Keratinocyte (primary cell): Measurements from ENCODE around the gene SLC41A3. TPM values are rescaled to one million over a fixed set of nuclear protein-coding genes. Genes with fewer than 3 reads are reported as not detected.
"Not testable (repeated sequence)": the region's sequence is repeated elsewhere in the genome, so short reads cannot be mapped to it uniquely, and the experiment has no call there.

ENCODE experiments used
- DNase-seq: peaks from one replicate; pipeline ENCODE4 v3.0.0-alpha.2; 2011; ENCODE audit warnings: low read depth, missing footprints, low spot score
- FAIRE-seq: peaks from 2 replicates; lab custom pipeline; 2011; peaks lifted over from hg19 to GRCh38; lab: Jason Lieb, UNC
- H2AFZ ChIP-seq: 2 replicates; pipeline ENCODE4 v1.6.0; 2012; ENCODE audit warnings: low read length, control low read depth, inconsistent platforms; ENCODE audit not compliant: control insufficient read depth
- H3K27ac ChIP-seq: 2 replicates; pipeline ENCODE4 v1.5.1; 2011; ENCODE audit warnings: low read length; ENCODE audit not compliant: control insufficient read depth, insufficient read depth
- H3K27me3 ChIP-seq: 3 replicates; pipeline ENCODE4 v1.6.0; 2011; ENCODE audit warnings: low read length; ENCODE audit not compliant: control insufficient read depth, insufficient read depth; ENCODE audit errors: extremely low read depth
- H3K36me3 ChIP-seq, 2 experiments: 2 replicates in 1 of 2; 3 replicates in 1 of 2; pipeline ENCODE4 v1.5.1; 2011; ENCODE audit warnings: low read length in 2 of 2, mild to moderate bottlenecking in 1 of 2; ENCODE audit not compliant: control insufficient read depth in 2 of 2, insufficient read depth in 2 of 2; ENCODE audit errors: extremely low read depth in 1 of 2
- H3K4me1 ChIP-seq: 3 replicates; pipeline ENCODE4 v1.5.1; 2011; ENCODE audit warnings: low read length; ENCODE audit not compliant: control insufficient read depth, insufficient read depth; ENCODE audit errors: extremely low read depth
- H3K4me2 ChIP-seq: 3 replicates; pipeline ENCODE4 v1.6.0; 2011; ENCODE audit warnings: low read depth, low read length; ENCODE audit not compliant: control insufficient read depth, insufficient read depth; ENCODE audit errors: extremely low read depth
- H3K4me3 ChIP-seq, 3 experiments: fragments of 200-600 bp in 1 of 3; sonication (generic) in 1 of 3; 2 replicates in 2 of 3; 3 replicates in 1 of 3; pipeline ENCODE4 v1.5.1; 2011 to 2016; ENCODE audit warnings: low read length in 3 of 3, mild to moderate bottlenecking in 3 of 3, control low read depth in 2 of 3, inconsistent platforms in 1 of 3, low read depth in 1 of 3, mixed read lengths in 1 of 3, mixed run types in 1 of 3, moderate library complexity in 1 of 3; ENCODE audit not compliant: control insufficient read depth in 2 of 3, insufficient read depth in 2 of 3; ENCODE audit errors: extremely low read depth in 1 of 3
- H3K79me2 ChIP-seq: 2 replicates; pipeline ENCODE4 v1.6.0; 2012; ENCODE audit warnings: low read length; ENCODE audit not compliant: control insufficient read depth, insufficient read depth
- H3K9ac ChIP-seq: 3 replicates; pipeline ENCODE4 v1.6.0; 2011; ENCODE audit warnings: low read length; ENCODE audit not compliant: control insufficient read depth, insufficient read depth; ENCODE audit errors: extremely low read depth
- H3K9me1 ChIP-seq: 3 replicates; pipeline ENCODE4 v1.6.0; 2011; ENCODE audit warnings: low read length; ENCODE audit not compliant: control insufficient read depth, insufficient read depth; ENCODE audit errors: extremely low read depth
- H3K9me3 ChIP-seq: 2 replicates; pipeline ENCODE4 v1.5.1; 2012; ENCODE audit warnings: low read depth, low read length; ENCODE audit not compliant: control insufficient read depth
- H4K20me1 ChIP-seq: 3 replicates; pipeline ENCODE4 v1.6.0; 2011; ENCODE audit warnings: low read length; ENCODE audit not compliant: control insufficient read depth, insufficient read depth; ENCODE audit errors: extremely low read depth
- CTCF ChIP-seq, 3 experiments: IDR thresholded peaks in 1 of 3; conservative IDR thresholded peaks in 1 of 3; optimal IDR thresholded peaks in 1 of 3; 2 replicates in 2 of 3; 3 replicates in 1 of 3; pipeline versions ENCODE3 to v1.5.1; 2011; ENCODE audit warnings: low read length in 3 of 3, mild to moderate bottlenecking in 3 of 3, moderate library complexity in 2 of 3, control low read depth in 1 of 3, inconsistent platforms in 1 of 3; ENCODE audit not compliant: insufficient read depth in 2 of 3; ENCODE audit errors: extremely low read depth in 1 of 3
- EZH2 ChIP-seq: IDR thresholded peaks from one replicate; pipeline ENCODE4 v1.6.1; 2012; ENCODE audit warnings: inconsistent platforms, mild to moderate bottlenecking, low read length, moderate library complexity
- dilution Hi-C: fragments of 300-500 bp; cut with MboI; formaldehyde crosslinking; loops from one replicate; pipeline ENCODE4 v1.7.0; 2020; ENCODE audit warnings: low sequenced_read_pairs; ENCODE audit not compliant: extremely low pct_ligation_motif_present
- polyA plus RNA-seq, 5 experiments: library from polyadenylated mRNA; depleted of rRNA in 3 of 5; stranded (reverse) in 3 of 5; stranded (forward) in 1 of 5; unstranded in 1 of 5; fragments of >200 nt; gene quantifications; 1 replicate in 1 of 5; 2 replicates in 3 of 5; 3 replicates in 1 of 5; pipeline versions ENCODE4 v1.2.1 to v1.2.3, GENCODE V29; 2011 to 2012; ENCODE audit warnings: missing spikeins in 2 of 5, low read depth in 1 of 5, low replicate concordance in 1 of 5

The SLC41A3 gene
- polyA plus RNA-seq, 1 donor (not counting 4 experiments of a cell fraction or from before 2014, with no cell fraction given) = 30.2 TPM

- FAIRE-seq = no peak
- no peaks in the 10 kb centered on the region for H3K9me3 ChIP-seq
Observed at GRCh38 chr3:126070146-126070545, 13.8 kb downstream of the SLC41A3 start.

GRCh38 chr3:126067959-126068358 lies 16.0 kb downstream of the SLC41A3 start:
- dilution Hi-C loops = no loop called here
- no peak overlapping the region for H3K4me3 ChIP-seq
- H3K9ac ChIP-seq = no peak overlapping the region
- H4K20me1 ChIP-seq = no peaks in the 10 kb centered on the region
- no peak overlapping the region for H2AFZ ChIP-seq
- no peak overlapping the region for H3K27ac ChIP-seq
- FAIRE-seq (no peak), DNase-seq (no peak)
- H3K79me2 ChIP-seq = no peaks in the 10 kb centered on the region
- TF ChIP-seq EZH2 (no peak), CTCF (optimal IDR thresholded peaks at IDR 0.05 in 1 of 3, IDR thresholded peaks at IDR 0.05 in 1 of 3, conservative IDR thresholded peaks at IDR 0.05 in 1 of 3; ENCODE audit: extremely low read depth in 1 of 3, insufficient read depth in 2 of 3, low read length in 3 of 3) (no peak)
- no peaks in the 10 kb centered on the region for H3K9me1 ChIP-seq
- no peaks in the 10 kb centered on the region for H3K27me3 ChIP-seq
- no peak overlapping the region for H3K4me2 ChIP-seq
- H3K36me3 ChIP-seq = peaks cover 0 to 2% of the 10 kb centered on the region in 2 experiments
- H3K9me3 ChIP-seq = no peaks in the 10 kb centered on the region
- no peaks in the 10 kb centered on the region for H3K4me1 ChIP-seq

More at GRCh38 chr3:126070146-126070545, 13.8 kb downstream of the SLC41A3 start:
- Histone ChIP-seq H3K4me2 (no peak overlapping the region), H2AFZ (no peak overlapping the region), H3K9me1 (no peaks in the 10 kb centered on the region), H3K4me1 (no peaks in the 10 kb centered on the region), H3K36me3 (peaks cover 0 to 2% of the 10 kb centered on the region in 2 experiments), H3K27me3 (no peaks in the 10 kb centered on the region), H4K20me1 (no peaks in the 10 kb centered on the region), H3K27ac (no peak overlapping the region), H3K9ac (no peak overlapping the region), H3K4me3 (no peak overlapping the region), H3K79me2 (no peaks in the 10 kb centered on the region)
- DNase-seq = no peak
- no peak for TF ChIP-seq CTCF (optimal IDR thresholded peaks at IDR 0.05 in 1 of 3, IDR thresholded peaks at IDR 0.05 in 1 of 3, conservative IDR thresholded peaks at IDR 0.05 in 1 of 3; ENCODE audit: extremely low read depth in 1 of 3, insufficient read depth in 2 of 3, low read length in 3 of 3)
- no peak for TF ChIP-seq EZH2
- dilution Hi-C loops = no loop called here

GRCh38 chr3:126066676-126067075 lies 17.2 kb downstream of the SLC41A3 start:
- H3K36me3 ChIP-seq, H3K4me2 ChIP-seq, DNase-seq, H2AFZ ChIP-seq, H3K9ac ChIP-seq, H3K4me3 ChIP-seq, H4K20me1 ChIP-seq, FAIRE-seq, H3K9me3 ChIP-seq, dilution Hi-C loops, H3K4me1 ChIP-seq, H3K27ac ChIP-seq, H3K79me2 ChIP-seq, H3K27me3 ChIP-seq, H3K9me1 ChIP-seq: not testable (repeated sequence)
